Left renal pelvis (tissue), 4 donors: ENCODE data around the gene TMSB15B. TPM values are rescaled to one million over a fixed set of nuclear protein-coding genes. Genes with fewer than 3 reads are reported as not detected.
"Not testable (repeated sequence)": the region's sequence is repeated elsewhere in the genome, so short reads cannot be mapped to it uniquely, and the experiment has no call there.

Experiments
- DNase-seq, 4 donors: peaks; one replicate each; pipeline ENCODE4 v3.0.0-alpha.2; 2013; ENCODE audit warnings: low read depth in 4 of 4, low spot score in 3 of 4
- polyA plus RNA-seq, 4 donors: library from polyadenylated mRNA; unstranded; fragments of 120-200 nt; gene quantifications; one replicate each; pipeline ENCODE4 v1.2.1, GENCODE V29; 2013; ENCODE audit not compliant: insufficient read length in 4 of 4

The TMSB15B gene
- 10 to 100 TPM; 23.2 to 27.0 (median 23.9) TPM for polyA plus RNA-seq

GRCh38 chrX:103962411-103963278, at the start of gene TMSB15B:
TSS of gene TMSB15B (plus strand) at chrX:103962627.
- DNase-seq, result not testable (repeated sequence)

GRCh38 chrX:103913356-103914020, 48.9 kb upstream of the TMSB15B start:
- no peak for DNase-seq

GRCh38 chrX:103918050-103918449, 44.4 kb upstream of the TMSB15B start:
- DNase-seq, result peak in 3 of 4 donors; percentile 44 to 62 (median 59)

- peak; percentile 22 to 49 (median 34) for DNase-seq
Observed at GRCh38 chrX:103918571-103919269, 43.7 kb upstream of the TMSB15B start.

GRCh38 chrX:103919270-103919637, 43.2 kb upstream of the TMSB15B start:
- DNase-seq, result peak; percentile 2 to 23 (median 8)

- DNase-seq, result not testable (repeated sequence)
Observed at GRCh38 chrX:103920515-103920914, 41.9 kb upstream of the TMSB15B start.

GRCh38 chrX:103927030-103927429, 35.4 kb upstream of the TMSB15B start:
- no peak for DNase-seq

GRCh38 chrX:103927633-103928032, 34.8 kb upstream of the TMSB15B start:
- no peak for DNase-seq

GRCh38 chrX:103932133-103932532, 30.3 kb upstream of the TMSB15B start:
- DNase-seq, result no peak

GRCh38 chrX:103940257-103940656, 22.2 kb upstream of the TMSB15B start:
- DNase-seq, result not testable (repeated sequence)

- DNase-seq, result no peak
Observed at GRCh38 chrX:103941201-103941975, 21.0 kb upstream of the TMSB15B start.

GRCh38 chrX:103949506-103949905, 12.9 kb upstream of the TMSB15B start:
- DNase-seq, result no peak

GRCh38 chrX:103953353-103953752, 9.1 kb upstream of the TMSB15B start:
- no peak for DNase-seq

GRCh38 chrX:103954259-103954658, 8.2 kb upstream of the TMSB15B start:
- DNase-seq, result no peak

- not testable (repeated sequence) for DNase-seq
Observed at GRCh38 chrX:103960599-103960998, 1.8 kb upstream of the TMSB15B start.

- DNase-seq, result not testable (repeated sequence)
Observed at GRCh38 chrX:103983508-103983907, 21.1 kb downstream of the TMSB15B start.

GRCh38 chrX:103999234-103999633, 36.8 kb downstream of the TMSB15B start:
- DNase-seq, result no peak

GRCh38 chrX:104008831-104009230, 46.4 kb downstream of the TMSB15B start:
- no peak for DNase-seq

GRCh38 chrX:104013158-104013557, 50.7 kb downstream of the TMSB15B start:
- DNase-seq, result no peak

- no peak for DNase-seq
Observed at GRCh38 chrX:104013606-104014005, 51.2 kb downstream of the TMSB15B start, which contains the start of gene H2BW1. TSS of gene H2BW1 (minus strand) at chrX:104013708. CDS start at chrX:104013576, 132 bp downstream.
